Right lobe of liver (tissue), 6 donors: ENCODE data around the gene TTC13. TPM values are rescaled to one million over a fixed set of nuclear protein-coding genes. Genes with fewer than 3 reads are reported as not detected.
A peak's percentile ranks its signal among the peaks of the same experiment; 100 is the strongest.

Experiments used
- ATAC-seq, 4 donors: fragments of 200-7000 bp; cut with Tn5 transposase; one replicate each; pipeline ENCODE4 v1.9.1; 2020; ENCODE audit warnings: mild to moderate bottlenecking in 4 of 4, moderate library complexity in 4 of 4
- DNase-seq, 3 donors: peaks; one replicate each; pipeline ENCODE4 v3.0.0-alpha.2; 2020
- H3K27ac ChIP-seq, 3 donors: fragments of 200-600 bp; one replicate each; pipeline ENCODE4 v1.8.0; 2022
- H3K27me3 ChIP-seq, 2 donors: fragments of 200-600 bp; one replicate each; pipeline ENCODE4 v1.8.0; 2022
- H3K36me3 ChIP-seq, 4 donors: fragments of 200-600 bp; sonication (generic) in 1 of 4; one replicate each; pipeline versions ENCODE4 v1.5.1 to v1.8.0; 2017 to 2022; ENCODE audit warnings: control low read depth in 1 of 4
- H3K4me1 ChIP-seq, 4 donors: fragments of 200-600 bp; sonication (generic) in 1 of 4; one replicate each; pipeline versions ENCODE4 v1.5.1 to v1.8.0; 2017 to 2022; ENCODE audit warnings: control low read depth in 1 of 4
- H3K4me3 ChIP-seq, 3 donors: fragments of 200-600 bp; one replicate each; pipeline ENCODE4 v1.8.0; 2022
- H3K9me3 ChIP-seq, 4 donors: fragments of 200-600 bp; sonication (generic) in 1 of 4; one replicate each; pipeline versions ENCODE4 v1.5.1 to v1.8.0; 2017 to 2022; ENCODE audit warnings: control low read depth in 1 of 4
- CTCF ChIP-seq, 4 donors: fragments of 200-600 bp in 3 of 4; fragments of 450-650 bp in 1 of 4; IDR thresholded peaks; one replicate each; pipeline versions ENCODE4 v1.5.1 to v1.8.0; 2016 to 2022; ENCODE audit warnings: antibody characterized with exemption in 4 of 4, mild to moderate bottlenecking in 2 of 4
- POLR2A ChIP-seq: fragments of 450-650 bp; IDR thresholded peaks from one replicate; pipeline ENCODE4 v1.6.1; 2017; ENCODE audit warnings: antibody characterized with exemption, mild to moderate bottlenecking
- WGBS: methylation state at CpG from one replicate; pipeline ENCODE4 v1.1.6; 2018; ENCODE audit warnings: low coverage, low lambda C conversion rate; ENCODE audit not compliant: insufficient coverage; ENCODE audit errors: missing lambda C conversion rate; 5-methylcytosine and 5-hydroxymethylcytosine counted together
- intact Hi-C, 2 donors: fragments of 100-400 bp; cut with DNase I; formaldehyde crosslinking; loops; one replicate each; pipeline versions ENCODE4 v1.11.2 to v1.14.1; 2022
- total RNA-seq, 6 experiments: library from RNA; depleted of rRNA in 2 of 6; stranded (reverse); fragments of >200 nt in 2 of 6; fragmentation: NEBNext Ultra II Directional in 3 of 6; extraction: Animal tissue kit (Norgen Biotek cat#: 25700) in 3 of 6; gene quantifications; one replicate each; pipeline versions ENCODE4 v1.1.0 to v1.2.4, GENCODE V29; 2016 to 2023
- donor health status: DM: no; HTN: yes; CAD: no.
- donor health status: DM: no; HTN: no; CAD: no.
- donor health status: DM: no; HTN: no; CAD: no.
- donor health status: DM: no; HTN: yes; CAD: no.
- donor health status: DM: no; HTN: yes; CAD: no.

TTC13 gene
- total RNA-seq, 6 experiments from 2014 or later = 5.3 to 10.7 (median 6.2) TPM

GRCh38 chr1:230870916-230871315, 107.7 kb downstream of the TTC13 start:
- DNase-seq = no peak
- intact Hi-C loops = no loop called here
- Histone ChIP-seq H3K4me3 (no peak overlapping the region), H3K27me3 (no peaks in the 10 kb centered on the region), H3K9me3 (no peaks in the 10 kb centered on the region), H3K4me1 (peaks cover 0 to 12% (median 0%) of the 10 kb centered on the region in 4 donors), H3K27ac (no peak overlapping the region), H3K36me3 (no peaks in the 10 kb centered on the region)
- no peak for ATAC-seq
- TF ChIP-seq POLR2A = no peak
- TF ChIP-seq CTCF (IDR thresholded peaks at IDR 0.05) = no peak
- WGBS = 93% methylated on average over 4 of the region's 4 CpGs

- no peaks in the 10 kb centered on the region for H3K9me3 ChIP-seq
- TF ChIP-seq CTCF (IDR thresholded peaks at IDR 0.05) (no peak), POLR2A (no peak)
These were observed 109.2 kb downstream of the TTC13 start for GRCh38 chr1:230869500-230869899.

GRCh38 chr1:230868736-230869385, 109.8 kb downstream of the TTC13 start:
- no peaks in the 10 kb centered on the region for H3K36me3 ChIP-seq
- peak overlapping the region; percentile 83 to 88 (median 84) for H3K4me3 ChIP-seq
- H3K27ac ChIP-seq = peak overlapping the region; percentile 68 to 84 (median 73)
- ATAC-seq (peak; percentile 75 to 85 (median 80)), DNase-seq (peak; percentile 70 to 80 (median 74))
- 7% methylated on average over 13 of the region's 40 CpGs for WGBS
- intact Hi-C loops = no loop called here
- TF ChIP-seq CTCF (IDR thresholded peaks at IDR 0.05) (no peak), POLR2A (no peak)
- peaks cover 0 to 12% (median 0%) of the 10 kb centered on the region in 4 donors for H3K4me1 ChIP-seq
- H3K9me3 ChIP-seq = no peaks in the 10 kb centered on the region
- H3K27me3 ChIP-seq = no peaks in the 10 kb centered on the region

More at GRCh38 chr1:230869500-230869899, 109.2 kb downstream of the TTC13 start:
- WGBS = 71% methylated on average over 4 of the region's 4 CpGs
- Histone ChIP-seq H3K36me3 (no peaks in the 10 kb centered on the region), H3K27me3 (no peaks in the 10 kb centered on the region), H3K27ac (peak overlapping the region; percentile 13 to 84 (median 73)), H3K4me1 (peaks cover 0 to 12% (median 0%) of the 10 kb centered on the region in 4 donors), H3K4me3 (no peak overlapping the region)
- no peak for ATAC-seq
- DNase-seq = no peak
- intact Hi-C loops = no loop called here

GRCh38 chr1:230867903-230868735, 110.5 kb downstream of the TTC13 start, which contains the start of gene C1orf198:
TSS of gene C1orf198 (minus strand) at chr1:230868521. CDS start at chr1:230868512, 9 bp downstream.
- peak within 1 kb of the TSS; percentile 68 to 84 (median 73) for H3K27ac ChIP-seq
- ATAC-seq = peak; percentile 90 to 98 (median 95)
- H3K4me1 ChIP-seq = peaks cover 0 to 12% (median 0%) of the 10 kb centered on the region in 4 donors
- H3K4me3 ChIP-seq = peak within 1 kb of the TSS; percentile 83 to 88 (median 84)
- H3K9me3 ChIP-seq = no peaks in the 10 kb centered on the region
- TF ChIP-seq CTCF (IDR thresholded peaks at IDR 0.05) = no peak
- peak; percentile 71 for TF ChIP-seq POLR2A
- under 1% methylated on average over 28 of the region's 96 CpGs for WGBS
- H3K27me3 ChIP-seq = no peaks in the 10 kb centered on the region
- DNase-seq = peak; percentile 82 to 87 (median 86)
- no peaks in the 10 kb centered on the region for H3K36me3 ChIP-seq
- intact Hi-C loops = no loop called here
